ENCODE data around the gene MFSD11.

Gene MFSD11

GRCh38 chr17:76822184-76822778 is 84.4 kb downstream of the MFSD11 start:
- in situ Hi-C loops (cut with MboI; ENCODE audit: low pct_unique_long_range_greater_than_20kb, low sequenced_read_pairs), result no loop called here
- no peak for DNase-seq

DNA sequence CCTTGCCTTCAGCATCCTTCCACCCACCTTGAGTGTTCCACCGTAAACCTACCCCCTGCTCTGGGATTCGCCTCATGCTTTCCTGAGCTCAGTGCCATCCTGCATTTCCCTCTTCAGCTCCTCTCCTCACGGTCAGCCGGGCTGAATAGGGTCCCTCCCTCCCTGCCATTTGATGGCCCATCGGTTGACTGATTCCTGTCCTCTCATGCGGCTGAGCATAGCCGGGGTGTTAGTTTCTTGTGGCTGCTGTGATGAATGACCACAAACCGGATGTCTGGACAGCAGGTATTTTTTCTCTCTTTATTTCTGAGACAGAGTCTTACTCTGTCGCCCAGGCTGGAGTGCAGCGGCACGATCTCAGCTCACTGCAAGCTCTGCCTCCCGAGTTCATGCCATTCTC is 86.2 kb downstream of the MFSD11 start:
- no peak for DNase-seq
- in situ Hi-C loops (cut with MboI; ENCODE audit: low pct_unique_long_range_greater_than_20kb, low sequenced_read_pairs), result no loop called here

DNA sequence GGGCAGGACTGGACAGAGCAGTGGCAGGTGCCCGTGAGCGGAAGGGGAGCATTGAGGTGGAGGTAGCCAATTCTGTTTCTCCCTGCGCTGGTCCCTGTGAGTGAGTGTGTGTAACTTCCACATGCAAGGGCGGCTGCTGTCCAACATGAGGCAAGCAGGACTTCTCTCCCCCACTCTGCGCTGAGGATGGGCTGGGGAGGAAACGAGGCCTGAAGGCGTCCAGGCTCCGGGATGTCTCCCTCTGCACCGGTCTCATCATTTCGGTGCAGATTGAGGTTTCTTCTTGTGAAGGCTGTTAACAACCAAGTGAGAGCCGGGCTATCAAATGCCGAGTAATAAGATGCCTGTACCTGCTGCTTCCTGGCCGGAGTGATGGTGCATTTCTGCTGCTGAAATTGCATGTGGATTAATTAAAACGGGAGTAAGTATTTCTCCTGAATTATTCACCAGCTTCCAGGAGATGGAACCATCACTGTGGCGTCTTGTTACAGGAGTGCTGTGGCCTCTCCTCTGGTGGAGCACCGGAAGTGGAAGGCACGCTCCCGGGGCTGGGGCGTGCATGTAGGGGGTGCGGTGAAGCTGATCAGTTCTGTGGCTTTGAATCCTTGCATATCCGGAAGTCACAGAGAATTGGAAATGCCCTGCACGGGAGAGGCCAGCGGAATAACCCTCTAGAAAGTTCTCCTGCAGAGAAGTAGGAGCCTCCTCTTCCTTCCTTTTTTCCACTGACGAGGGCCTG is 88.6 kb downstream of the MFSD11 start:
- in situ Hi-C loops (cut with MboI; ENCODE audit: low pct_unique_long_range_greater_than_20kb, low sequenced_read_pairs), result no loop called here
- no peak for DNase-seq

GRCh38 chr17:76827736-76828135 is 89.8 kb downstream of the MFSD11 start:
- DNase-seq, result no peak
- in situ Hi-C loops (cut with MboI; ENCODE audit: low pct_unique_long_range_greater_than_20kb, low sequenced_read_pairs), result no loop called here

Measured in KBM-7 (cell line).